HepG2 (cell line): ENCODE results near the gene VPS11. TPM values are rescaled to one million over a fixed set of nuclear protein-coding genes. Genes with fewer than 3 reads are reported as not detected.

Source experiments
- ATF7 ChIP-seq, 2 experiments: fragments of 450-650 bp in 1 of 2; sonication (generic) in 1 of 2; formaldehyde crosslinking in 1 of 2; IDR thresholded peaks; 2 replicates each; pipeline versions ENCODE4 v1.4.0 to v1.6.1; 2016 to 2020; ENCODE audit warnings: antibody characterized with exemption in 1 of 2, mild to moderate bottlenecking in 1 of 2, missing genetic modification reagents in 1 of 2
- KDM5A ChIP-seq: fragments of 200-600 bp; sonication (generic); IDR thresholded peaks from 2 replicates; pipeline ENCODE4 v1.7.0; 2018; ENCODE audit warnings: antibody characterized with exemption, mild to moderate bottlenecking, low read length, borderline replicate concordance
- MXD1 ChIP-seq: sonication (generic); formaldehyde crosslinking; IDR thresholded peaks from 2 replicates; pipeline ENCODE4 v1.4.0; 2020; ENCODE audit warnings: mild to moderate bottlenecking, missing genetic modification reagents
- MXD3 ChIP-seq: IDR thresholded peaks from 2 replicates; pipeline ENCODE4 v1.6.1; 2016; ENCODE audit warnings: mild to moderate bottlenecking, missing biosample characterization, missing genetic modification reagents
- NFAT5 ChIP-seq: sonication (generic); formaldehyde crosslinking; IDR thresholded peaks from 2 replicates; pipeline ENCODE4 v1.4.0; 2020; ENCODE audit warnings: missing genetic modification reagents
- RFXAP ChIP-seq: sonication (generic); formaldehyde crosslinking; IDR thresholded peaks from 2 replicates; pipeline ENCODE4 v1.4.0; 2020; ENCODE audit warnings: missing genetic modification reagents, borderline replicate concordance
- SRSF4 ChIP-seq: fragments of 200-400 bp; formaldehyde crosslinking; IDR thresholded peaks from one replicate; pipeline ENCODE4 v1.6.1; 2018; ENCODE audit warnings: mild to moderate bottlenecking, low read depth, low read length, moderate library complexity; ENCODE audit not compliant: poor library complexity, severe bottlenecking
- STAT5B ChIP-seq: sonication (generic); formaldehyde crosslinking; IDR thresholded peaks from 2 replicates; pipeline ENCODE4 v1.4.0; 2020; ENCODE audit warnings: missing genetic modification reagents
- TEF ChIP-seq: sonication (generic); formaldehyde crosslinking; IDR thresholded peaks from 2 replicates; pipeline ENCODE4 v1.5.0; 2020; ENCODE audit warnings: missing genetic modification reagents
- TRIM24 ChIP-seq: sonication (generic); formaldehyde crosslinking; IDR thresholded peaks from 2 replicates; pipeline ENCODE4 v1.8.0; 2022; ENCODE audit warnings: mild to moderate bottlenecking, missing genetic modification reagents
- WIZ ChIP-seq: sonication (generic); formaldehyde crosslinking; IDR thresholded peaks from 2 replicates; pipeline ENCODE4 v1.5.1; 2020; ENCODE audit warnings: mild to moderate bottlenecking, missing genetic modification reagents
- XRCC5 ChIP-seq: fragments of 200-400 bp; formaldehyde crosslinking; optimal IDR thresholded peaks from 2 replicates; pipeline ENCODE3; 2017; ENCODE audit warnings: mild to moderate bottlenecking, low read length
- ZFP36L1 ChIP-seq: sonication (generic); formaldehyde crosslinking; IDR thresholded peaks from 2 replicates; pipeline ENCODE4 v1.8.0; 2022; ENCODE audit warnings: mild to moderate bottlenecking, missing genetic modification reagents, moderate library complexity
- ZNF160 ChIP-seq: sonication (generic); formaldehyde crosslinking; IDR thresholded peaks from 2 replicates; pipeline ENCODE4 v1.8.0; 2022; ENCODE audit warnings: mild to moderate bottlenecking, inconsistent platforms, missing genetic modification reagents
- ZNF317 ChIP-seq: sonication (generic); formaldehyde crosslinking; IDR thresholded peaks from 2 replicates; pipeline ENCODE4 v1.5.0; 2020; ENCODE audit warnings: mild to moderate bottlenecking, missing genetic modification reagents
- ZNF354B ChIP-seq: sonication (generic); formaldehyde crosslinking; IDR thresholded peaks from 2 replicates; pipeline ENCODE4 v1.8.0; 2022; ENCODE audit warnings: mild to moderate bottlenecking, missing genetic modification reagents
- ZNF513 ChIP-seq: sonication (generic); formaldehyde crosslinking; conservative IDR thresholded peaks from 2 replicates; pipeline ENCODE4 v1.5.0; 2020; ENCODE audit warnings: missing genetic modification reagents
- ZNF546 ChIP-seq: sonication (generic); formaldehyde crosslinking; conservative IDR thresholded peaks from 2 replicates; pipeline ENCODE4 v1.8.1; 2023; ENCODE audit warnings: mild to moderate bottlenecking, missing genetic modification reagents
- ZNF644 ChIP-seq: IDR thresholded peaks from 2 replicates; pipeline ENCODE4 v1.6.1; 2016; ENCODE audit warnings: low read depth
- ZNF660 ChIP-seq: sonication (generic); formaldehyde crosslinking; IDR thresholded peaks from 2 replicates; pipeline ENCODE4 v1.5.1; 2020; ENCODE audit warnings: mild to moderate bottlenecking, low read depth, missing genetic modification reagents, borderline replicate concordance
- polyA plus RNA-seq, 8 experiments: library from polyadenylated mRNA; depleted of rRNA in 3 of 8; stranded (reverse) in 7 of 8; unstranded in 1 of 8; fragments of >200 nt; fragmentation: Illumina TruSeq in 4 of 8; extraction: Trizol in 4 of 8; gene quantifications; 2 replicates each; pipeline versions ENCODE4 v1.2.1 to v1.2.3, GENCODE V29; 2011 to 2016; ENCODE audit warnings: low read depth in 4 of 8, missing spikeins in 1 of 8, mixed read lengths in 1 of 8; ENCODE audit not compliant: insufficient read depth in 1 of 8
- total RNA-seq, 5 experiments: library from RNA; depleted of rRNA; stranded (reverse); fragments of >200 nt; fragmentation: Illumina TruSeq; extraction: Trizol; gene quantifications; 2 replicates each; pipeline ENCODE4 v1.2.3, GENCODE V29; 2016; ENCODE audit warnings: low read depth in 1 of 5

The VPS11 gene
- total and polyA plus RNA-seq, 2 of the 13 experiments (the other 11 are each of a cell fraction or from before 2014, with no cell fraction given) = 13.7 to 21.6 TPM

- peak; percentile 27; the same call in 1 of the 2 replicates for TF ChIP-seq MXD1 (CRISPR knock-in tag)
- TF ChIP-seq KDM5A = peak; percentile 88
- peak; percentile 69; the same call in 1 of the 2 replicates for TF ChIP-seq STAT5B (CRISPR knock-in tag)
- 0 out of 2 replicates have a peak, but pooled peaks have one; percentile 48 for TF ChIP-seq ZFP36L1
- peak; percentile 44 for TF ChIP-seq ZNF160 (CRISPR knock-in tag)
- TF ChIP-seq ZNF513 (CRISPR knock-in tag) = no peak
- TF ChIP-seq RFXAP (CRISPR knock-in tag) = peak; percentile 83; the same call in 1 of the 2 replicates
- no peak for TF ChIP-seq TRIM24 (CRISPR knock-in tag)
- TF ChIP-seq ZNF644 (CRISPR knock-in tag) = no peak
- no peak for TF ChIP-seq WIZ (CRISPR knock-in tag)
- TF ChIP-seq ZNF317 (CRISPR knock-in tag) = peak; percentile 35; the same call in 1 of the 2 replicates
- TF ChIP-seq ZNF354B = no peak
- TF ChIP-seq ZNF660 (CRISPR knock-in tag) = no peak
- no peak for TF ChIP-seq SRSF4
- TF ChIP-seq MXD3 (CRISPR knock-in tag) = no peak
- no peak; the same call in 1 of the 2 replicates for TF ChIP-seq ZNF546 (CRISPR knock-in tag)
- TF ChIP-seq NFAT5 (CRISPR knock-in tag) = peak; percentile 54; the same call in 1 of the 2 replicates
- peak; percentile 60 for TF ChIP-seq XRCC5
- peak; percentile 50; the same call in 1 of the 2 replicates for TF ChIP-seq TEF (CRISPR knock-in tag)
- no peak for TF ChIP-seq ATF7 (IDR thresholded peaks at IDR 0.05)
- 0 out of 2 replicates have a peak, but pooled peaks have one; percentile 19 for TF ChIP-seq ATF7 (CRISPR knock-in tag; IDR thresholded peaks at IDR 0.05)
Observed at GRCh38 chr11:119018074-119018938, 49.3 kb upstream of the VPS11 start, which contains the start of the genes RPS25 and TRAPPC4 (continued).
